Fibroblast of the aortic adventitia (primary cell): ENCODE results near the gene TMEM236. TPM values are rescaled to one million over a fixed set of nuclear protein-coding genes. Genes with fewer than 3 reads are reported as not detected.

Experiments used
- DNase-seq: peaks from one replicate; pipeline ENCODE4 v3.0.0-alpha.2; 2010; ENCODE audit warnings: low read depth
- H3K4me3 ChIP-seq: 2 replicates; pipeline ENCODE4 v1.5.1; 2011; ENCODE audit warnings: low read depth, mild to moderate bottlenecking, control low read depth, low read length, moderate library complexity
- total RNA-seq: library from RNA; depleted of rRNA; stranded (reverse); fragments of >200 nt; gene quantifications from 2 replicates; pipeline ENCODE4 v1.2.3, GENCODE V29; 2012; ENCODE audit warnings: low replicate concordance
- TF ChIP-seq, protein P1 (sequence below): IDR thresholded peaks from 2 replicates; pipeline ENCODE4 v1.5.1; 2011; ENCODE audit warnings: mild to moderate bottlenecking, low read length, control low read depth, inconsistent platforms; ENCODE audit not compliant: insufficient read depth

Gene TMEM236
- total RNA-seq, 1 donor = 0.09 TPM

- TF ChIP-seq, protein P1, sequence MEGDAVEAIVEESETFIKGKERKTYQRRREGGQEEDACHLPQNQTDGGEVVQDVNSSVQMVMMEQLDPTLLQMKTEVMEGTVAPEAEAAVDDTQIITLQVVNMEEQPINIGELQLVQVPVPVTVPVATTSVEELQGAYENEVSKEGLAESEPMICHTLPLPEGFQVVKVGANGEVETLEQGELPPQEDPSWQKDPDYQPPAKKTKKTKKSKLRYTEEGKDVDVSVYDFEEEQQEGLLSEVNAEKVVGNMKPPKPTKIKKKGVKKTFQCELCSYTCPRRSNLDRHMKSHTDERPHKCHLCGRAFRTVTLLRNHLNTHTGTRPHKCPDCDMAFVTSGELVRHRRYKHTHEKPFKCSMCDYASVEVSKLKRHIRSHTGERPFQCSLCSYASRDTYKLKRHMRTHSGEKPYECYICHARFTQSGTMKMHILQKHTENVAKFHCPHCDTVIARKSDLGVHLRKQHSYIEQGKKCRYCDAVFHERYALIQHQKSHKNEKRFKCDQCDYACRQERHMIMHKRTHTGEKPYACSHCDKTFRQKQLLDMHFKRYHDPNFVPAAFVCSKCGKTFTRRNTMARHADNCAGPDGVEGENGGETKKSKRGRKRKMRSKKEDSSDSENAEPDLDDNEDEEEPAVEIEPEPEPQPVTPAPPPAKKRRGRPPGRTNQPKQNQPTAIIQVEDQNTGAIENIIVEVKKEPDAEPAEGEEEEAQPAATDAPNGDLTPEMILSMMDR = no peak
- H3K4me3 ChIP-seq = no peak overlapping the region
- peak; percentile 80 for DNase-seq
These were observed 32.7 kb downstream of the TMEM236 start for GRCh38 chr10:17784688-17785087.

DNA sequence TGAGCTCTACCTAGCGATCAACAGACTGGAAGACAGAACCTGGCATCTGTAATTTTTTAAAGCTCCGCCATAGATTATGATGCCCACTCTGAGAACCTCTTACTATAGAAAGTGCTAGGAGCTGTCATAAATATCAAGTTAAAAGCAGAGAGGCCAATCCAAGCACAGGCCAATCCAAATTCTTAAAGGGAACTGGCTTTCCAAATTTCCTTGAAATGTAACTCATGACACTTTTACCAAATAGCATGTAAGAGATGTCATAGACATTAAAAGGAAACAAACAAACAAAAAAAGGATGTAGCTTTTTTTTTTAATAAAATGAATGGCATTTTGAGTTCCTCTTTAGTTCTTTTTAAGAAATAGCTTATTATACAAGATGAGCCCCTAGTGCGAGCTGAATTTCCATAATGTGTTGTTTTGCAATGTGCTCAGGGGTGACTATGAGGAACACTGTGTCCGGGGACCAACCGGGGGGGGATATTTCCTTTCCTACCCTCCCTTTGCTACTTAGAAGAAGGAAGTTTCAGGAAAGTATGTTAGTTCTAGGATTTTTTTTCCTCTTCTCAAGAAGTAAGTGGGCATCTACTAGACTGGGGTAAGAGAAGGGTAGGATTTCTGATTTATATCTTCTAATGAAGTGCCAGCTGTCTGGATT is 33.4 kb downstream of the TMEM236 start:
- DNase-seq = no peak
- H3K4me3 ChIP-seq = no peak overlapping the region
- TF ChIP-seq, protein P1 = no peak

GRCh38 chr10:17787087-17787961 is 35.3 kb downstream of the TMEM236 start:
- peak; percentile 96 for DNase-seq
- TF ChIP-seq, protein P1 = no peak
- H3K4me3 ChIP-seq = no peak overlapping the region

DNA sequence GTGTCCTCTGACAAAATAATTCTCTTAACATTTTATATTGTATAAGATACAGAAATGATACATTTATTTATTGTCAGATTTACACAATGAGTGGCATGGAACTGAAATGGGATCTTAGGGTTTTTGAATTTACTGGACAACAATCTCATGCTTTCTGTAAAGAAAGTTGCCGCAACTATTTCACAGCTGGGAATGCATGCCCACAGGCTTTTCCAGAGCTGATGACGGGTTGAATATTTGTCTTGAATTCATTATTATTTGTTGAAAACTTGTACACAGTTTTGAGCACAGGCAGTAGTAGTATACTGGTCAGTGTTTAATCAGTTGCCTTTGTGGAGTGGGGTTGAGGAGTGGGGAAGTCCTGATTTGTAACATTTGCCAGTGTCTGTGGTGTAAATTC is 36.6 kb downstream of the TMEM236 start:
- TF ChIP-seq, protein P1 = no peak
- no peak overlapping the region for H3K4me3 ChIP-seq
- no peak for DNase-seq

GRCh38 chr10:17789396-17789795 is 37.4 kb downstream of the TMEM236 start:
- no peak overlapping the region for H3K4me3 ChIP-seq
- no peak for DNase-seq
- TF ChIP-seq, protein P1 = no peak

DNA sequence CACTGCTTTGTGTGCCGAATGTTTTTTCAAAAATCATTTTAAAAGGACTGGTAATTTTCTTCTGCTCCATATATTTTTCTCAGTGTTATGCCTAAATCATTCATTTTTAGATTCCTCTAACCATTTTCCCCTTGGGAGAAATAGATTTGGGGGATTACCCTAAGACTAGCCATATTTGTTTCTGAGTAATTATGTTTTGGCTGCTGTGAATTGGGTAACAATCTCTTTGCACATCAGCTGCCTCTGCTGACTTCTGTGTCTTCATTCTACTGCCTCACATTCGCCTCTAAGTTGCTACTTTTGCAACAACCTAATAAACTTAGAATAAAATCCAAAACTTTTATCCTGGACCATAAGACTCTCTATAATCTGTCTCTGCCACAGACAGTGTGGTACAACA is 38.6 kb downstream of the TMEM236 start:
- TF ChIP-seq, protein P1 = no peak
- H3K4me3 ChIP-seq = no peak overlapping the region
- no peak for DNase-seq
